Uterus (tissue), 2 donors: ENCODE results near the gene SLC44A5.

Experiments used
- CTCF ChIP-seq, 4 experiments: fragments of 200-600 bp in 2 of 4; fragments of 450-650 bp in 2 of 4; sonication (generic) in 2 of 4; IDR thresholded peaks; one replicate each; pipeline ENCODE4 v1.5.1; 2016 to 2019; ENCODE audit warnings: antibody characterized with exemption in 4 of 4, mild to moderate bottlenecking in 2 of 4, moderate library complexity in 1 of 4
- POLR2A ChIP-seq, 2 donors: fragments of 450-650 bp; IDR thresholded peaks; one replicate each; pipeline ENCODE4 v1.6.1; 2016; ENCODE audit warnings: antibody characterized with exemption in 2 of 2, mild to moderate bottlenecking in 1 of 2, moderate library complexity in 1 of 2

GRCh38 chr1:75444220-75444619 is 166.7 kb downstream of the SLC44A5 start:
- TF ChIP-seq CTCF (IDR thresholded peaks at IDR 0.05) (no peak), POLR2A (IDR thresholded peaks at IDR 0.05) (no peak)
